Vagina (tissue), 2 donors: Measurements from ENCODE around the gene ARPP21. TPM values are rescaled to one million over a fixed set of nuclear protein-coding genes. Genes with fewer than 3 reads are reported as not detected.

Experiments used
- DNase-seq, 2 donors: peaks; one replicate each; pipeline ENCODE4 v3.0.0-alpha.2; 2017; ENCODE audit errors: extremely low spot score in 2 of 2
- H3K27ac ChIP-seq: fragments of 200-600 bp; sonication (generic); one replicate; pipeline ENCODE4 v1.5.1; 2019
- H3K27me3 ChIP-seq: fragments of 200-600 bp; sonication (generic); one replicate; pipeline ENCODE4 v1.5.1; 2019
- H3K36me3 ChIP-seq, 2 donors: fragments of 200-600 bp; sonication (generic); one replicate each; pipeline ENCODE4 v1.5.1; 2017 to 2019
- H3K4me1 ChIP-seq: fragments of 200-600 bp; sonication (generic); one replicate; pipeline ENCODE4 v1.5.1; 2019
- H3K4me3 ChIP-seq, 2 donors: fragments of 200-600 bp; sonication (generic); 1 replicate in 1 of 2; 2 replicates in 1 of 2; pipeline ENCODE4 v1.5.1; 2016 to 2019
- H3K9me3 ChIP-seq: fragments of 200-600 bp; sonication (generic); one replicate; pipeline ENCODE4 v1.5.1; 2019
- POLR2A ChIP-seq, 2 donors: fragments of 450-650 bp; IDR thresholded peaks; one replicate each; pipeline ENCODE4 v1.6.1; 2017; ENCODE audit warnings: antibody characterized with exemption in 2 of 2, mild to moderate bottlenecking in 2 of 2, moderate library complexity in 2 of 2
- POLR2AphosphoS5 ChIP-seq, 2 donors: sonication (generic); formaldehyde crosslinking; IDR thresholded peaks; one replicate each; pipeline ENCODE4 v1.9.0; 2017; ENCODE audit warnings: antibody characterized with exemption in 2 of 2, mild to moderate bottlenecking in 2 of 2, low read depth in 1 of 2; ENCODE audit not compliant: insufficient read depth in 1 of 2
- intact Hi-C: fragments of 100-400 bp; cut with DNase I; formaldehyde crosslinking; loops from one replicate; pipeline ENCODE4 v1.15.1; 2023
- total RNA-seq: library from RNA; depleted of rRNA; stranded (reverse); fragments of >200 nt; gene quantifications from one replicate; pipeline ENCODE4 v1.2.3, GENCODE V29; 2016
- TF ChIP-seq, protein P1 (sequence below), 3 experiments: fragments of 450-650 bp in 2 of 3; fragments of 200-600 bp in 1 of 3; sonication (generic) in 1 of 3; IDR thresholded peaks; one replicate each; pipeline ENCODE4 v1.5.1; 2017 to 2019; ENCODE audit warnings: antibody characterized with exemption in 3 of 3, mild to moderate bottlenecking in 2 of 3, moderate library complexity in 2 of 3

Gene ARPP21
- total RNA-seq, 1 donor from 2014 or later = not detected

GRCh38 chr3:35653347-35653746 is 14.0 kb downstream of the ARPP21 start:
- no peaks in the 10 kb centered on the region for H3K27me3 ChIP-seq
- DNase-seq = no peak
- intact Hi-C loops = no loop called here
- H3K27ac ChIP-seq = no peak overlapping the region
- TF ChIP-seq, protein P1, sequence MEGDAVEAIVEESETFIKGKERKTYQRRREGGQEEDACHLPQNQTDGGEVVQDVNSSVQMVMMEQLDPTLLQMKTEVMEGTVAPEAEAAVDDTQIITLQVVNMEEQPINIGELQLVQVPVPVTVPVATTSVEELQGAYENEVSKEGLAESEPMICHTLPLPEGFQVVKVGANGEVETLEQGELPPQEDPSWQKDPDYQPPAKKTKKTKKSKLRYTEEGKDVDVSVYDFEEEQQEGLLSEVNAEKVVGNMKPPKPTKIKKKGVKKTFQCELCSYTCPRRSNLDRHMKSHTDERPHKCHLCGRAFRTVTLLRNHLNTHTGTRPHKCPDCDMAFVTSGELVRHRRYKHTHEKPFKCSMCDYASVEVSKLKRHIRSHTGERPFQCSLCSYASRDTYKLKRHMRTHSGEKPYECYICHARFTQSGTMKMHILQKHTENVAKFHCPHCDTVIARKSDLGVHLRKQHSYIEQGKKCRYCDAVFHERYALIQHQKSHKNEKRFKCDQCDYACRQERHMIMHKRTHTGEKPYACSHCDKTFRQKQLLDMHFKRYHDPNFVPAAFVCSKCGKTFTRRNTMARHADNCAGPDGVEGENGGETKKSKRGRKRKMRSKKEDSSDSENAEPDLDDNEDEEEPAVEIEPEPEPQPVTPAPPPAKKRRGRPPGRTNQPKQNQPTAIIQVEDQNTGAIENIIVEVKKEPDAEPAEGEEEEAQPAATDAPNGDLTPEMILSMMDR (IDR thresholded peaks at IDR 0.05) = no peak
- TF ChIP-seq POLR2AphosphoS5 (IDR thresholded peaks at IDR 0.05; ENCODE audit: insufficient read depth in 1 of 2, low read depth in 1 of 2) (no peak), POLR2A (IDR thresholded peaks at IDR 0.05) (no peak)
- H3K36me3 ChIP-seq = no peaks in the 10 kb centered on the region
- H3K9me3 ChIP-seq = no peaks in the 10 kb centered on the region
- H3K4me1 ChIP-seq = no peaks in the 10 kb centered on the region
- H3K4me3 ChIP-seq = no peak overlapping the region

DNA sequence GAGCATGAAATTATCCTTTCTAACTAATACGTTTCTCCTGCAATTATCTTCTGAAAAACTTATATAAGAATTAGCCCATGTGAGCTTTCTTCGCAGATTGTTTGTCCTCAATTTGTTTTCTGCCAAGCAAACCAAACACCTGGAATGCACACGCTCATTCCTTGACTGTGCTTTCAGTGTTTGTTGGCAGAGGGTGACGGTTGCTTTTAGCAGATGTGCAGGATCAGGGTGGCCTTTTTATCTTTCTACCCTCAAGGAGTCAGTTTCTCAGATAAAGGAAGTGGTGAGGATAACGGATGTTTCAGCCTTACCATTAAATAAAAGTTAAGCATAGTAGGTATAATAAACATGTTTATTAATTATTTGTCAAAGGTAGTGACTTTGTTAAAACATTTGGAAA is 15.2 kb downstream of the ARPP21 start:
- Histone ChIP-seq H3K36me3 (no peaks in the 10 kb centered on the region), H3K9me3 (no peaks in the 10 kb centered on the region), H3K4me3 (no peak overlapping the region), H3K27me3 (no peaks in the 10 kb centered on the region), H3K4me1 (no peaks in the 10 kb centered on the region), H3K27ac (no peak overlapping the region)
- no peak for TF ChIP-seq POLR2A (IDR thresholded peaks at IDR 0.05)
- TF ChIP-seq, protein P1 (IDR thresholded peaks at IDR 0.05) = no peak
- DNase-seq = no peak
- intact Hi-C loops = no loop called here

DNA sequence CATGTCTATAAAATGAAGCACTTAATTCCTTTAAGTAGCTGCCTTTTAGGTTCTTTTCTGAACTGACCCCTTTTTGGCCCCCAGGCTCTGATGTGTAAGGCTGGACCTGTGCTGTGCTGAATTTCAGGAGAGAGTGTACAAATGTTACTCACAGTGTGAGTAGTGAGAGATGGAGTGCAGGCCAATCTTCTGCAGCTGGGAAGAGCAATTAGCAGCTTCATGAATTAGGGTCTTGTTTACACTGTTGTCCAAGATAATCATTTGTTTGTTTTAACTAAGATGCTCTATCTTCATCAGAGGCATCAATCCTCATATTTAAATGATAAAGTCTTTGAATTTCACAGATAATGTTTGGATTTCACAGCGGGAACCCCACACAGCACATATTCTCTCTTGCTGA is 19.4 kb downstream of the ARPP21 start:
- H3K27me3 ChIP-seq = no peaks in the 10 kb centered on the region
- no peaks in the 10 kb centered on the region for H3K36me3 ChIP-seq
- DNase-seq = no peak
- intact Hi-C loops = loop anchor here (5.0 kb wide), 1 partner anchor 1076 kb away; no protein-coding TSS in a partner anchor
- no peak overlapping the region for H3K27ac ChIP-seq
- H3K4me1 ChIP-seq = no peaks in the 10 kb centered on the region
- TF ChIP-seq, protein P1 (IDR thresholded peaks at IDR 0.05) = no peak
- no peak for TF ChIP-seq POLR2AphosphoS5 (IDR thresholded peaks at IDR 0.05; ENCODE audit: insufficient read depth in 1 of 2, low read depth in 1 of 2)
- no peak for TF ChIP-seq POLR2A (IDR thresholded peaks at IDR 0.05)
- no peaks in the 10 kb centered on the region for H3K9me3 ChIP-seq
- no peak overlapping the region for H3K4me3 ChIP-seq

GRCh38 chr3:35659768-35660167 is 20.4 kb downstream of the ARPP21 start:
- intact Hi-C loops = loop anchor here (5.0 kb wide), 1 partner anchor 1077 kb away; no protein-coding TSS in a partner anchor
- H3K4me1 ChIP-seq = no peaks in the 10 kb centered on the region
- TF ChIP-seq POLR2AphosphoS5 (IDR thresholded peaks at IDR 0.05; ENCODE audit: insufficient read depth in 1 of 2, low read depth in 1 of 2) (no peak), POLR2A (IDR thresholded peaks at IDR 0.05) (no peak)
- TF ChIP-seq, protein P1 (IDR thresholded peaks at IDR 0.05) = no peak
- H3K4me3 ChIP-seq = no peak overlapping the region
- H3K36me3 ChIP-seq = no peaks in the 10 kb centered on the region
- H3K27me3 ChIP-seq = no peaks in the 10 kb centered on the region
- H3K27ac ChIP-seq = no peak overlapping the region
- no peak for DNase-seq
- H3K9me3 ChIP-seq = no peaks in the 10 kb centered on the region

DNA sequence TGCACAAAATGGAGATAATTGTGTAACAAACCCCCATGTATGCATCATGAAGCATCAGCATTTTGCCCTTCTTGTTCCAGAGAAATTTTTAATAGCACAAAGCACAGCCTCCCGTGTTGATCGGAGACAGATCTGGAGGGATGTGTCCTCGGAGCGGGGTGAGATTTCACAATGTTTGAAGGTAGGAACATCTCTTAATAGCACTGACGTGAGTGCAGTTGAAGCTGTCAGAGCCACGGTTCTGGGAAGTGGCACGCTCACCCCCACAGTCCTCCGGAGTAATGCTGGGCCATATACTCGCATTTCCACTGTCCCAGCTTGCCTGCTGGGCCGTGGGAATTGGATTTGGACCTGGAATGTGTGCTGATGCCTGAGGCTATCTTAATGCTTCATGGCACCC is 24.1 kb downstream of the ARPP21 start:
- no peak for DNase-seq
- H3K27ac ChIP-seq = no peak overlapping the region
- no peaks in the 10 kb centered on the region for H3K4me1 ChIP-seq
- TF ChIP-seq POLR2A (IDR thresholded peaks at IDR 0.05) (no peak), POLR2AphosphoS5 (IDR thresholded peaks at IDR 0.05; ENCODE audit: insufficient read depth in 1 of 2, low read depth in 1 of 2) (no peak)
- TF ChIP-seq, protein P1 (IDR thresholded peaks at IDR 0.05) = no peak
- no peak overlapping the region for H3K4me3 ChIP-seq
- no peaks in the 10 kb centered on the region for H3K9me3 ChIP-seq
- H3K36me3 ChIP-seq = no peaks in the 10 kb centered on the region
- H3K27me3 ChIP-seq = no peaks in the 10 kb centered on the region
- intact Hi-C loops = no loop called here
